HG03439 (cell line): Measurements from ENCODE around the gene ARHGAP36.

Experiments
- ATAC-seq: cut with Tn5 transposase; IDR thresholded peaks from one replicate; pipeline ENCODE4 v1.9.1; 2021; ENCODE audit warnings: mild to moderate bottlenecking, moderate library complexity; ENCODE audit not compliant: unreplicated experiment

The ARHGAP36 gene, protein sequence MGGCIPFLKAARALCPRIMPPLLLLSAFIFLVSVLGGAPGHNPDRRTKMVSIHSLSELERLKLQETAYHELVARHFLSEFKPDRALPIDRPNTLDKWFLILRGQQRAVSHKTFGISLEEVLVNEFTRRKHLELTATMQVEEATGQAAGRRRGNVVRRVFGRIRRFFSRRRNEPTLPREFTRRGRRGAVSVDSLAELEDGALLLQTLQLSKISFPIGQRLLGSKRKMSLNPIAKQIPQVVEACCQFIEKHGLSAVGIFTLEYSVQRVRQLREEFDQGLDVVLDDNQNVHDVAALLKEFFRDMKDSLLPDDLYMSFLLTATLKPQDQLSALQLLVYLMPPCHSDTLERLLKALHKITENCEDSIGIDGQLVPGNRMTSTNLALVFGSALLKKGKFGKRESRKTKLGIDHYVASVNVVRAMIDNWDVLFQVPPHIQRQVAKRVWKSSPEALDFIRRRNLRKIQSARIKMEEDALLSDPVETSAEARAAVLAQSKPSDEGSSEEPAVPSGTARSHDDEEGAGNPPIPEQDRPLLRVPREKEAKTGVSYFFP

GRCh38 chrX:131058136-131058868, at the start of gene ARHGAP36:
Gene ARHGAP36, plus strand, starts transcription at chrX:131058346. Its CDS starts 23,320 bp downstream, at chrX:131081666.
- no peak for ATAC-seq

DNA sequence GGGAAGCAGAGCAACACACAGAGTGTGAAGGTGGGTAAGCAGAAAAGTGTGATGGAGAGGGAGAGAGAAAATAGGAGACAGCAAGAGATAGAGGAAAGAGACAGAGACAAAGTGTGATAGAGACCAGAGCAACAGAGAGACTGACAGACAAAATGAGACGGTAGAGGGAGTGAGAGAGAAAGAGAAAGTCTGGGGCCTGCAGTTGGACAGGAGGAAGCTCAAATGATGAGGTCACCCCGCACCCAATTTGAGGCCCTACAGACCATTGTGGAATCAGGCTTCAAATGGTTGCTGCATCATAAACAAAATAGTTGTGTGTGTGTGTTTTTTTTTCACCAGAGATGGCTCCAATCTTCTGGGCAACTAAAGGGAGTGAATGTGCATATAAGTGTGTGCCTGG, 48.0 kb upstream of the ARHGAP36 start:
- no peak for ATAC-seq

- ATAC-seq, result no peak
These were observed 32.8 kb upstream of the ARHGAP36 start for GRCh38 chrX:131025336-131025735.

- no peak for ATAC-seq
These were observed 25.6 kb upstream of the ARHGAP36 start for GRCh38 chrX:131032354-131033230.

DNA sequence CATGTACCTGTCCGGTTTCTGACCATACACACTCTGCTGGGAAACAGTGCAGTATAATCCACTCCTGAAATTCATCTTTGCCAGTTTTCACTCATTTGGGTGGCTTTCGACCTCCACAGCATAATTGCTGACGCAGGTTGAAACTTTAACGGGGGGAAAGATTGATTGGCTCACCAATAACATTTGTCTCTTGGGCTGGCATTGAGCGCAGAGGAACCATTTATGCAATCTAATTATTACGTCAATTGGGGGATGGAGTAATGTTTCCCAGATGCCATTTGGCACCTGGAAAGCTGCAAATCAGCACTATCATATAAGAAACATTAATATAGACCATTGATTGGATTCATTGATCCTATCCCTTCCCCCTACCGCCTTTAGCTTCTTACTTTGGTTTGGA, 24.1 kb upstream of the ARHGAP36 start:
- no peak for ATAC-seq

GRCh38 chrX:131040781-131041180, 17.4 kb upstream of the ARHGAP36 start:
- no peak for ATAC-seq

- ATAC-seq, result no peak
These were observed 16.5 kb upstream of the ARHGAP36 start for GRCh38 chrX:131041667-131042066.

DNA sequence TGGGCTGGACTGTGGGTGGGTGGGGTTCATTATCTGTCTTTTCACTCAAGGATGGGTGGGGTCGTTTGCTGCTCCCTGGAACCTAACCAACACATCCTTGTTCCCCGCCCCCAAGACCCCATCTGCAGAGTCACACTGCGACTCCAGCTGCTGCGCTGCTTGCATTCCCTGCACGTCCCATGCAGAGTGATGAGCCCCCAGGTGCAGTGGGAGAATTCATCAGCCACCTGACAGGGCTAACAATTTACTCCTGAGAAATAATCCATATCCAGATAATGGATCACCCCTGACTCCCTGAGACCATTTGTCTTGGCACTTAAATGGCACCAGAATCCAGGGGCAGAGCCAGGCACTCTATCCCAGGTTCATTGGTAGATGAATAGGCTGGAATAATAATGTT, 12.4 kb upstream of the ARHGAP36 start:
- no peak for ATAC-seq

GRCh38 chrX:131046596-131046995, 11.6 kb upstream of the ARHGAP36 start:
- no peak for ATAC-seq

DNA sequence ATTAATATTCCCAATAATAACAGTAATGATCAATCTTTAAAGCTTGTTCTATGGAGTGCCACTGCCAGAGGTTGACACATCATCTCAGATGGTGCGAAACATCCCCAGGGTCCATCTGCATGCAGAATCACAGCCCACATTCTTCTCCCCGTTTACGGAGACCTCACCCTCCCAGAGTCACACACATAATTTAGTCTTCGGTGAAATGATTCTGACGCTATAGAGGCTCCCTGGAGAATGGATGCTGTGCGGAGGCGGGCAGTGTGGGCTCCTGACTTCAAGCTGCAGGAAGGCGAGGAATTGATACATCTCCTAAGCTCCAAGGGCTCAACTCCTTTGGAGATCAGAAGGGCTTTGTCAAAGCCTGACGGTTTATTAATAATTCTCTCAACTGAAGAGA, 11.0 kb upstream of the ARHGAP36 start:
- no peak for ATAC-seq

GRCh38 chrX:131053076-131053475, 5.1 kb upstream of the ARHGAP36 start:
- no peak for ATAC-seq

GRCh38 chrX:131054906-131055305, 3.2 kb upstream of the ARHGAP36 start:
- no peak for ATAC-seq

GRCh38 chrX:131057706-131058105, 440 bp upstream of the ARHGAP36 start:
- no peak for ATAC-seq

GRCh38 chrX:131059246-131059645, 1.1 kb downstream of the ARHGAP36 start:
- ATAC-seq, result no peak

DNA sequence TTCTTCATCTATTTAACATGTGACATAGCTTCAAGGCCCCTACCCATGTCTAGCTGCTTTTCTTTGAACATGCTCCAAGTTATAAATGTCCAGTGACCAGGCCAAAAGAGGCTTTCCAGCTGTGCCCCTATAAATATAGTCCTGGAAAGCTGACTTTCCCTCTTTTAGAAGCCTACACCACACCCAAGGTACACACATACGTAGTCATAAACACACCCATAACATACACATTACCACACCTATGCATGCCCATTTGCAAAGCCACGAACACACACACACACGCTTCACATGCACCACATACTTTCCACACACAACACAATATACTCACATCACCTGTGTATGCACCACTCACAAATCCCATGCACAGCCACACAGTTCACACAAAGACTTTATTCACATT, 2.0 kb downstream of the ARHGAP36 start:
- ATAC-seq, result no peak

DNA sequence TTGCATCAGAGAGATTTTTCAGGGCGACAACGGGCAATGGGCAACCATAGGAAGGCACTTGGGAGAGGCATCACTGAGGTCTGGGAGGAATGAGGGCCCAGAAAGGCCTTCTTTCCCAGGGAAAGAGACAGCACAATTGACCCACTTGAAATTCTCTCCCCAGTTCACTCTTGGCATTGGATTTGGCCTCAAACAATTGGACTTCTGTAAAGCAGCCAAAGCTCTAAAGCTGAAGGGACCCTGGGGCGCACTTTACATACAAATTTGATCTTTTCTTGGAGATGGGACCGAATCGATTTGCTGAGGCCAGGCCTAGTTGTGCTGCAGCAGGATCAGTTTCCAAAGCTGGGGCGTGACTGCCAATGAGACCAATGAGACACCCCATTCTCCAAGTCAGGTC, 3.2 kb downstream of the ARHGAP36 start:
- ATAC-seq, result no peak

GRCh38 chrX:131063613-131064012, 5.5 kb downstream of the ARHGAP36 start:
- no peak for ATAC-seq

DNA sequence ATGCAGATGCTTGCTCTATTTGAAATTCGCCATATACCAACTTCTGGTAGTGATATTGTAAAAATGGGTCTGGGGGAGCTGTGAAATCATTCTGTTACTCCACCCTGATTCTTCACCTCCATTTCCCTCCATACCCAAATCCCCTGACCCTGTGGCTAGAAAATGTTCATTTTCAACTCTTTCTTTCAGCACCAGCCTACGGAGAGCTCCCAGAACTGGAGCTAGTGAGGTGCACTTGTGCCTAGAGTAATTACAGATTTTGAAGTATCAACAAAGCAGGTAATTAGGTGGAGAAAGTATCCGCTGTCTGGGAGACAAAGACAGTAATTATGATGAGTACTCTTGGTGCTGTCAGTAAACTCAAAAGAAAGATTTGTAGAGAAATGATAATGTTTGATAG, 8.1 kb downstream of the ARHGAP36 start:
- no peak for ATAC-seq

DNA sequence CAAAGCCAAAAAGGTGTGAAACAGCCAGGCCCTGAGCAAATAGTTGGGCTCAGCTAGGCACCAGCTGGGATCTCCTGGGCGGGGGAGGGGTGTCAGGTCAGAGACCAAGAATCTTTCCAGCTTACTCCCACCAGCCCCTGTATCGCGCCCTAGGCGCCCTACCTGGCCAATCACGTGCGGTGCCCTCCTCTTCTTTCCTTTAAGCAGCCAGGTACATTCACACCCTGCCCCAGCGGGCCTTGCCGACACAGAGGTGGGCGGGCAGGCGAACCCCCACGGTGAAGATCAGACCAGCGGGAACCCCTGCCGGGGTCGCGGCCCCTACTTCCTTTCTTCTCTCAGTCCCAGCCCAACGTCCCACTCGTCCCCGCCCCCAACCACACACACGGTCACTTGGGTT, 9.1 kb downstream of the ARHGAP36 start:
- ATAC-seq, result no peak

- no peak for ATAC-seq
These were observed 9.9 kb downstream of the ARHGAP36 start for GRCh38 chrX:131067846-131068745.
